GM12864 (cell line): Measurements from ENCODE around the gene FKBP2.

Source experiments
- DNase-seq: peaks from one replicate; pipeline ENCODE4 v3.0.0-alpha.2; 2011; ENCODE audit warnings: low read depth
- H3K4me3 ChIP-seq: 2 replicates; pipeline ENCODE4 v1.5.1; 2011; ENCODE audit warnings: mild to moderate bottlenecking, low read depth, low read length, control low read depth
- TF ChIP-seq, protein P1 (sequence below): IDR thresholded peaks from 2 replicates; pipeline ENCODE4 v1.5.1; 2011; ENCODE audit warnings: low read depth, mild to moderate bottlenecking, moderate library complexity, low read length, control low read depth, inconsistent platforms; ENCODE audit errors: missing control alignments

Gene FKBP2

DNA sequence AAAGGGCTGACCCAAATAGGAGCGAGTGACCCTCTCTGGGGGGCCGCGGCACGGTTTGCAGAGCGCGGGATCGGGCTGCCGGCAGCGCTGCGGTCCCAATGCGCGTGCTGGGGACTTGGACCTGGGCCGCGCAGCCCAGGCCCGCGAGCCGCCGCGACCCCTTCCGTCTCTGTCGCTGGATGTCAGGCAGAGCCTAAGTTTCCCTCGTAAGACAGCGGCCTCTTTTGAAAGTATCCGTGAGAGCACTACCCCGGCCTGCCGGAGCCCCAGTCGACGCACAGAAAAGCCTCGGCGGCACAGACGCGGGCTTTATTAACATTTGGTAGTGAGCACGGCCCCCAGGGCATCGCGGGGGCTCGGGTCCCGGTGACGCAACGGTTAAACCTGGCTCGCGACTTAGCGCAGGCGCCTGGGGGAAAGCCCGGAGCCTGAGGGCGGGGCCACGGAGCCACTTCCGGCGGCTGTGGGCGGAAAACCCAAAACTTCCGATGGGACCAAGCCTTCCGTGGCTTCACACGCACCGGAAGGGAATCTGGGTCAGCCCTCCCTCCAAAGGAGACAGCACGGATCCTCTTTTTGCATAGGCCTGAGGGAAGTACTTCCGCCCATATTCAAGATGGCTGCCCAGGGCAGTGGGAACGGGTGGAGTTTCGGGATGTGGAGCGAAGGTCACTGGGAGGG, 28.8 kb downstream of the FKBP2 start:
- DNase-seq, result peak; percentile 99
- TF ChIP-seq, protein P1, sequence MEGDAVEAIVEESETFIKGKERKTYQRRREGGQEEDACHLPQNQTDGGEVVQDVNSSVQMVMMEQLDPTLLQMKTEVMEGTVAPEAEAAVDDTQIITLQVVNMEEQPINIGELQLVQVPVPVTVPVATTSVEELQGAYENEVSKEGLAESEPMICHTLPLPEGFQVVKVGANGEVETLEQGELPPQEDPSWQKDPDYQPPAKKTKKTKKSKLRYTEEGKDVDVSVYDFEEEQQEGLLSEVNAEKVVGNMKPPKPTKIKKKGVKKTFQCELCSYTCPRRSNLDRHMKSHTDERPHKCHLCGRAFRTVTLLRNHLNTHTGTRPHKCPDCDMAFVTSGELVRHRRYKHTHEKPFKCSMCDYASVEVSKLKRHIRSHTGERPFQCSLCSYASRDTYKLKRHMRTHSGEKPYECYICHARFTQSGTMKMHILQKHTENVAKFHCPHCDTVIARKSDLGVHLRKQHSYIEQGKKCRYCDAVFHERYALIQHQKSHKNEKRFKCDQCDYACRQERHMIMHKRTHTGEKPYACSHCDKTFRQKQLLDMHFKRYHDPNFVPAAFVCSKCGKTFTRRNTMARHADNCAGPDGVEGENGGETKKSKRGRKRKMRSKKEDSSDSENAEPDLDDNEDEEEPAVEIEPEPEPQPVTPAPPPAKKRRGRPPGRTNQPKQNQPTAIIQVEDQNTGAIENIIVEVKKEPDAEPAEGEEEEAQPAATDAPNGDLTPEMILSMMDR, result no peak
- peak overlapping the region; percentile 87 for H3K4me3 ChIP-seq

DNA sequence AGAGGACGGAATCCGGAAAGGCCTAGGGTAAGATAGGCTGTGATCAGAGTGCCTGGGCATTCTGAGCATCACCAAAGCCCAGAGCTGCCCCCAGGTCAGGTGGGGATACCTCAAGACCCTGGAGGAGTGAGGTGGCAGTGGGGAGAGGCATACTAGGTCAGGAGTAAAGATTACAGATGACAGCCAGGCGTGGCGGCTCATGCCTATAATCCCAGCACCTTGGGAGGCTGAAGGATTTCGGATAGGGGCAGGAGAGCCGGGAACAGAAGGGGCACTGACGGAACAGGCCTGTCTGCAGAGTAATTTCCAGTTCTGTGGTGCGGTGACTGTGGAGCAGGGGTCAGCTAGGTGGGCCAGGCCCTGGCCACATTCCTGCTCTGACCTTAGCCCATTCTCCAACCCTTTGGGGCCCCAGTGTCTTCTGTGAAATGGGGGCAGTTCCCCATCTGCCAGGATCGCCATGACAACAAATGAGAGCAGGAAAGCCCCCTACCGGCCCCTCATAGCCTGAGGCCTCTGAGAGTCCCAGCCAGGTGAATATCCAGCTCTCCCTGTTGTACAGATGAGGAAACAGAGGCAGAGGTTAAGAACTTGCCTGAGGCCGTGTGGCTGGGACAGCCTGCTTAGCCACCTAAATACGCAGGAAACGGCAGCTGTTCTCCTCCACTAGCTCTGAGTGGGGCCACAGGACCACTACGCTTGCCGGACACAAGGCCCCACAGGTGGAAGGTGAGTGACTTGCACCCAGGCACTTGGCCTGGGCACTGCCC, 34.3 kb downstream of the FKBP2 start:
- no peak for DNase-seq
- TF ChIP-seq, protein P1, result no peak
- H3K4me3 ChIP-seq, result no peak overlapping the region

DNA sequence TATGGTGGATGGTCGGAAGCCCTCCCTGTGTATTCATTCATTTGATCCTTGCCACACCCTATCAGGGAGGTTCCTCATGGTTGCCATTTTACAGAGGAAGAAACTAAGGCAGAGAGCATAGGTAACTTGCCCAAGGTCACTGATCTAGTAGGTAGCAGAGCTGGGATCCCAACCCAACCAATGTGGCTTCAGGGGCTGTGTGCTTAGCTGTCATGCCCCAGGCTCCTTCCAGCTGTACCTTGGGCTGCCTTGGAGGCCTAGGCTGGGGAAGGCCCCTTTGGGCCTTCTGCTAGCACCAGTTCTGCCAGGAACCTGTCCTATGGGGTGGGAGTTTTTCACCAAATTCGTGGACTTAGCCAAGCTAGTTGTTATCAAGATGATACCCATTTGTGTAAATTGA, 34.9 kb downstream of the FKBP2 start:
- TF ChIP-seq, protein P1, result no peak
- H3K4me3 ChIP-seq, result no peak overlapping the region

DNA sequence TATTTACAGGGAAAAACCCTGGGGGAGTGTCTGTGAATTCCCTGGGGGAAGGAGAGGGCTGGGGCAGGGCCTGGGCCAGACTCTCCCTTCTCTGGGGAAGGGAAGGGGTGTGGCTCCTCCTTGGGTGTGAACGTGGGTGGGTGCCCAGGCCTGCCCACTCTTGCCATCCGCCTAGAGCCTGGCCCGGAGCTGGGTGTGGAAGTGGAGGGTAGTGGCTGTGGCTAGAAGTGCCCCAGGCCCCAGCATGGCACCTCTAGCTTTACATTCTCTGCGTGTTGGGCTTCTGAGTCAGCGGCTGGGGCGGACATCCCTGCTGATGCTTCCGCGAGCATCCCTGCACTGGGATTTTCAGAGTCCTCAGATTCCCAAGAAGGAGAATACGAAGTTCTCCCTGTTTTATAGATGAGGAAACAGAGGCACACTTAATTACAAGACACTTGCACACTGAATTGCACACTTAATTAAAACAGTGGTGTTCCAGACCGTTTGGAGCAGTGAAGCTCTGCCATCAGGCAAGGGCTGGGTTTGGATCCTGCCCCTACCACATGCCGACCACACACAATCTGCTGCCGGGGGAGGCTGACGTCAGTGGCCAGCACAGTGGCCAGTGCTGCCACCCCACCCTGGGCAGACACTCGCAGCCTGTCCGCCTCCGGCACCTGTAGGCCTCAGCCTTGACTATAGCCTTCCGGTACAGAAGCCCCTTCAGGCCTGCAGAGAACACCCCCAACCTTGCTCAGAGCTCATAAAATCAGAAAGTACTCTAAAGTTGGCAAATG, 35.9 kb downstream of the FKBP2 start:
- DNase-seq, result no peak
- H3K4me3 ChIP-seq, result no peak overlapping the region
- TF ChIP-seq, protein P1, result no peak

More for the DNA sequence above, 34.9 kb downstream of the FKBP2 start:
- DNase-seq, result no peak

DNA sequence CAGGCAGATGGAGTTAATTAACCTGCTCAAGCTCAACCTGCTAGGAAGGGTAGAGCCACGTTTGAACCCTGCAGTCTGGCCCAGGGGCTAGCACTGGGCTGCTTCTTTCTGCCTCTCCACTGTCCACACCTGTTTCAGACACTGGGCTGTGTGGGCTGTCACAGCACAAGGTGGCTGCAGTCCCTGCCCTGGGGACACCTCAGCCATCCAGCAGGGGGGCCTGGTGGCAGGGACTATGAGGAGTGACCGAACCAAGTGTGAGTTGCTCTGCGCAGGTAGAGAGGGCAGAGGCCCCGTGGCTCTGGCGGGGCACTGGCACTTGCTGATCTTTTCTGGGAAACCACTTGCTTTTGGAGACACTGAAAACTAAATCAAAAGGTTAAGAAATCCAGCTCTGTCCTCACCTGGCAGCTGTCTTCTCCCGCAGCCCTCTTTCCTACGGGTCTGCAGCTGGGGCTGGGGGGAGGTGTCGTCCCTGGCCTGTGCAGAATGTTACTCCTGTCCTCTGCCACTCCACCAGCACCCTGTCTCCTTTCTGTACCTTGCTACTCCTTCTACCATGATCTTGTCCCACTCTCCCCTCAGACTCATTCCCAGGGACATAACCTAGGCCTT, 37.8 kb downstream of the FKBP2 start:
- H3K4me3 ChIP-seq, result no peak overlapping the region
- DNase-seq, result no peak
- TF ChIP-seq, protein P1, result no peak

DNA sequence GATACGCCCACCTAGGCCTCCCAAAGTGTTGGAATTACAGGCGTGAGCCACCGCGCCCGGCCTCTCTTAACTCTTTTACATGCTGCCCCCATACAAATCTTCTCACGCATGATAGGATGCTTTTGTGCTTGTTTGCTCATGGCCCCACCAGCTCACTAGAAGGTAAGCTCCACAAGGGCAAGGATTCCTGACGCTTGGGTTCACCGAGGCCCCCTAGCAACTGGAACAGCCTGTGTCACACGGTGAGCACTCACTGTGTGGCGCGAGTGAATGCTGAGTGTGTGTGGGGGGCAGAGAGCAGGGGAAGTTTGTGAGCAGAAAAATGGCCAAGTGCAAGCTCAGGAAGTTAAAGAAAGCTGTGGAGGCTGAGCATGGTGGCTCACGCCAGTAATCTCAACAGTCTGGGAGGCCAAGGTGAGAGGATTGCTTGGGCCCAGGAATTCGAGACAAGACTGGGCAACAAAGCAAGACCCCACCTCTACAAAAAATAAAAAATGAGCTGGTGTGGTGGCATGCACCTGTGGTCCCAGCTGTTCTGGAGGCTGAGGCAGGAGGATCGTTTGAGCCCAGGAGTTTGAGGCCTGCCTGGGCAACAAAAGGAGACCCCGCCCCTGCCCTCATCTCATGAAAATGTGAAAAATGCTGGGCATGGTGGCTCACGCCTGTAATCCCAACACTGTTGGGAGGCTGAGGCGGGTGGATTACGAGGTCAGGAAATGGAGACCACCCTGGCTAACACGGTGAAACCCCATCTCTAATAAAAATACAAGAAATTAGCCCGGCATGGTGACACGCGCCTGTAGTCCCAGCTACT, 41.3 kb downstream of the FKBP2 start:
- H3K4me3 ChIP-seq, result no peak overlapping the region
- TF ChIP-seq, protein P1, result no peak
- DNase-seq, result no peak
